ENCODE results near the gene FOXR1.

- TF ChIP-seq, protein P1, sequence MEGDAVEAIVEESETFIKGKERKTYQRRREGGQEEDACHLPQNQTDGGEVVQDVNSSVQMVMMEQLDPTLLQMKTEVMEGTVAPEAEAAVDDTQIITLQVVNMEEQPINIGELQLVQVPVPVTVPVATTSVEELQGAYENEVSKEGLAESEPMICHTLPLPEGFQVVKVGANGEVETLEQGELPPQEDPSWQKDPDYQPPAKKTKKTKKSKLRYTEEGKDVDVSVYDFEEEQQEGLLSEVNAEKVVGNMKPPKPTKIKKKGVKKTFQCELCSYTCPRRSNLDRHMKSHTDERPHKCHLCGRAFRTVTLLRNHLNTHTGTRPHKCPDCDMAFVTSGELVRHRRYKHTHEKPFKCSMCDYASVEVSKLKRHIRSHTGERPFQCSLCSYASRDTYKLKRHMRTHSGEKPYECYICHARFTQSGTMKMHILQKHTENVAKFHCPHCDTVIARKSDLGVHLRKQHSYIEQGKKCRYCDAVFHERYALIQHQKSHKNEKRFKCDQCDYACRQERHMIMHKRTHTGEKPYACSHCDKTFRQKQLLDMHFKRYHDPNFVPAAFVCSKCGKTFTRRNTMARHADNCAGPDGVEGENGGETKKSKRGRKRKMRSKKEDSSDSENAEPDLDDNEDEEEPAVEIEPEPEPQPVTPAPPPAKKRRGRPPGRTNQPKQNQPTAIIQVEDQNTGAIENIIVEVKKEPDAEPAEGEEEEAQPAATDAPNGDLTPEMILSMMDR (IDR thresholded peaks at IDR 0.05 in 8 of 11, conservative IDR thresholded peaks at IDR 0.05 in 3 of 11) = no peak
- no peak for TF ChIP-seq POLR2A (IDR thresholded peaks at IDR 0.05)
Measured at GRCh38 chr11:118929501-118930093, 42.0 kb upstream of the FOXR1 start.
